Spleen (tissue), 11 donors: ENCODE data around the gene STAT2. TPM values are rescaled to one million over a fixed set of nuclear protein-coding genes. Genes with fewer than 3 reads are reported as not detected.
"Not testable (repeated sequence)": the region's sequence is repeated elsewhere in the genome, so short reads cannot be mapped to it uniquely, and the experiment has no call there.

Source experiments
- DNase-seq: peaks from one replicate; pipeline ENCODE4 v3.0.0-alpha.2; 2020
- H3K27ac ChIP-seq, 8 donors: fragments of 200-600 bp; sonication (generic) in 7 of 8; 1 replicate in 4 of 8; 2 replicates in 4 of 8; pipeline versions ENCODE4 v1.5.0 to v1.8.0; 2016 to 2021; ENCODE audit warnings: inconsistent platforms in 4 of 8, mild to moderate bottlenecking in 4 of 8, moderate library complexity in 1 of 8
- H3K27me3 ChIP-seq, 7 donors: fragments of 200-600 bp; sonication (generic) in 6 of 7; replicated peaks in 1 of 7; 1 replicate in 4 of 7; 2 replicates in 3 of 7; pipeline versions ENCODE4 v1.5.0 to v1.8.0; 2016 to 2021; ENCODE audit warnings: inconsistent platforms in 3 of 7, mild to moderate bottlenecking in 1 of 7
- H3K36me3 ChIP-seq, 6 donors: fragments of 200-600 bp; sonication (generic) in 5 of 6; 1 replicate in 4 of 6; 2 replicates in 2 of 6; pipeline versions ENCODE4 v1.5.0 to v1.8.0; 2016 to 2021; ENCODE audit warnings: inconsistent platforms in 2 of 6
- H3K4me1 ChIP-seq, 6 donors: fragments of 200-600 bp; sonication (generic) in 5 of 6; 1 replicate in 3 of 6; 2 replicates in 3 of 6; pipeline versions ENCODE4 v1.5.0 to v1.8.0; 2016 to 2021; ENCODE audit warnings: inconsistent platforms in 3 of 6
- H3K4me3 ChIP-seq, 8 donors: fragments of 200-600 bp; sonication (generic) in 7 of 8; 1 replicate in 4 of 8; 2 replicates in 4 of 8; pipeline versions ENCODE4 v1.5.0 to v1.8.0; 2016 to 2021; ENCODE audit warnings: inconsistent platforms in 4 of 8, mild to moderate bottlenecking in 4 of 8, moderate library complexity in 2 of 8
- H3K9me3 ChIP-seq, 8 donors: fragments of 200-600 bp; sonication (generic) in 7 of 8; 1 replicate in 4 of 8; 2 replicates in 4 of 8; pipeline versions ENCODE4 v1.5.0 to v1.8.0; 2016 to 2021; ENCODE audit warnings: inconsistent platforms in 4 of 8
- POLR2A ChIP-seq, 3 donors: fragments of 450-650 bp; IDR thresholded peaks; one replicate each; pipeline ENCODE4 v1.5.1; 2017; ENCODE audit warnings: antibody characterized with exemption in 3 of 3, mild to moderate bottlenecking in 1 of 3
- POLR2AphosphoS5 ChIP-seq, 3 donors: sonication (generic); formaldehyde crosslinking; IDR thresholded peaks; one replicate each; pipeline ENCODE4 v1.5.1; 2017; ENCODE audit warnings: antibody characterized with exemption in 3 of 3
- WGBS, 5 donors: extraction: QIAGEN DNeasy Blood & Tissue Kit in 3 of 5; methylation state at CpG; one replicate each; pipeline versions ENCODE4 v1.1.5 to v1.1.7; 2013 to 2018; 5-methylcytosine and 5-hydroxymethylcytosine counted together
- intact Hi-C: fragments of 100-400 bp; cut with DNase I; formaldehyde crosslinking; loops from one replicate; pipeline ENCODE4 v1.15.0; 2023; ENCODE audit warnings: low total_unique reads
- polyA plus RNA-seq, 3 donors: library from polyadenylated mRNA; stranded (reverse); fragments of 200-250 nt; gene quantifications; one replicate each; pipeline ENCODE4 v1.2.1, GENCODE V29; 2013
- total RNA-seq, 7 donors: library from RNA; depleted of rRNA in 3 of 7; stranded (reverse); fragments of >200 nt in 3 of 7; fragmentation: NEBNext Ultra II Directional in 4 of 7; extraction: Animal tissue kit (Norgen Biotek cat#: 25700) in 4 of 7; gene quantifications; one replicate each; pipeline versions ENCODE4 v1.1.0 to v1.2.1, GENCODE V29; 2016 to 2021
- TF ChIP-seq, protein P1 (sequence below), 11 experiments: fragments of 200-600 bp in 7 of 11; fragments of 450-650 bp in 4 of 11; sonication (generic) in 4 of 11; IDR thresholded peaks in 8 of 11; conservative IDR thresholded peaks in 3 of 11; 1 replicate in 7 of 11; 2 replicates in 4 of 11; pipeline versions ENCODE4 v1.4.0 to v1.8.0; 2016 to 2021; ENCODE audit warnings: antibody characterized with exemption in 11 of 11, inconsistent platforms in 4 of 11, mild to moderate bottlenecking in 1 of 11
- donor health status: healthy with polysubstance abuse.
- donor health status: DM: no; HTN: no; CAD: no; lungs with moderate emphysema.
- donor health status: DM: no; HTN: no; CAD: no.
- donor health status: Bipolar disorder and iron deficiency.
- donor health status: healthy.
- donor health status: DM: no; HTN: no; CAD: no.
- donor health status: DM: yes; HTN: yes; CAD: no.

STAT2 gene
- total and polyA plus RNA-seq, 10 donors = 41.5 to 262 (median 230) TPM

DNA sequence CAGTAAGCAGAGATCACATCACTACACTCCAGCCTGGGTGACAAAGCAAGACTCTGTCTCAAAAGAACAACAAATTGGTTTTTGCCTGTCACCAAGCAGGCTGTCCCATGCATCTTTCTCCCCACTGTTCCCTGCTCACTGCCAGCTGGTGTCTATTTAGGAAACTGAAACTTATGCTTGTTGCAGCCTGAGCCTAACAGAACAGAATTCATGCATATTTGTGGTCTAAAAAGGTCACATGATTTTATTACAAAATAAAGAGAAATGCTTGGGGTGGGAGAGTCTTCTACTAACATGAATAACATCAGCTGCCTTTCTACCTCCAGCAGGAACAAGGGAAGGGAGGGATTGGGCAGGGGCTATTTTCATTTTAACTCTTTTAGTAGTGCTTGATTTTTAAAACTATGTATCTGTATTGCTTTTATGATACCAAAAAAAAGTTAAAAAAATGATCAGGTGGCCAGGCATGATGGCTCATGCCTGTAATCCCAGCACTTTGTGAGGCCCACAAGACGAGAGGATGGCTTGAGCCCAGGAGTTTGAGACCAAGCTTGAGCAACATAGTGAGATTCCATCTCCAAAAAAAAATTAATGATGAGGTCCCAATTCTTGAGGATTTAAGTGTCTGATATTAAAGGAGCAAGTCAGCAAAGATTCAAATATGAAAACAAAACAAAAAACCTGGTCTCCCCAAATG lies 923 bp downstream of the STAT2 start:
- intact Hi-C loops = no loop called here
- H3K9me3 ChIP-seq = no peaks in the 10 kb centered on the region
- TF ChIP-seq POLR2A (IDR thresholded peaks at IDR 0.05) (no peak), POLR2AphosphoS5 (IDR thresholded peaks at IDR 0.05) (peak in 1 of 3 donors; percentile 61)
- TF ChIP-seq, protein P1, sequence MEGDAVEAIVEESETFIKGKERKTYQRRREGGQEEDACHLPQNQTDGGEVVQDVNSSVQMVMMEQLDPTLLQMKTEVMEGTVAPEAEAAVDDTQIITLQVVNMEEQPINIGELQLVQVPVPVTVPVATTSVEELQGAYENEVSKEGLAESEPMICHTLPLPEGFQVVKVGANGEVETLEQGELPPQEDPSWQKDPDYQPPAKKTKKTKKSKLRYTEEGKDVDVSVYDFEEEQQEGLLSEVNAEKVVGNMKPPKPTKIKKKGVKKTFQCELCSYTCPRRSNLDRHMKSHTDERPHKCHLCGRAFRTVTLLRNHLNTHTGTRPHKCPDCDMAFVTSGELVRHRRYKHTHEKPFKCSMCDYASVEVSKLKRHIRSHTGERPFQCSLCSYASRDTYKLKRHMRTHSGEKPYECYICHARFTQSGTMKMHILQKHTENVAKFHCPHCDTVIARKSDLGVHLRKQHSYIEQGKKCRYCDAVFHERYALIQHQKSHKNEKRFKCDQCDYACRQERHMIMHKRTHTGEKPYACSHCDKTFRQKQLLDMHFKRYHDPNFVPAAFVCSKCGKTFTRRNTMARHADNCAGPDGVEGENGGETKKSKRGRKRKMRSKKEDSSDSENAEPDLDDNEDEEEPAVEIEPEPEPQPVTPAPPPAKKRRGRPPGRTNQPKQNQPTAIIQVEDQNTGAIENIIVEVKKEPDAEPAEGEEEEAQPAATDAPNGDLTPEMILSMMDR (IDR thresholded peaks at IDR 0.05 in 8 of 11, conservative IDR thresholded peaks at IDR 0.05 in 3 of 11) = no peak
- no peaks in the 10 kb centered on the region for H3K27me3 ChIP-seq
- peak; percentile 28 for DNase-seq
- H3K4me3 ChIP-seq = peak overlapping the region; percentile 60 to 86 (median 72)
- H3K27ac ChIP-seq = peak overlapping the region; percentile 85 to 95 (median 92)
- peaks cover 13 to 50% (median 32%) of the 10 kb centered on the region in 6 donors for H3K4me1 ChIP-seq
- H3K36me3 ChIP-seq = peaks cover 0 to 38% (median 23%) of the 10 kb centered on the region in 6 donors
- WGBS, 5 donors = 3 to 18% (median 7%) methylated on average over 1 of the region's 1 CpG

DNA sequence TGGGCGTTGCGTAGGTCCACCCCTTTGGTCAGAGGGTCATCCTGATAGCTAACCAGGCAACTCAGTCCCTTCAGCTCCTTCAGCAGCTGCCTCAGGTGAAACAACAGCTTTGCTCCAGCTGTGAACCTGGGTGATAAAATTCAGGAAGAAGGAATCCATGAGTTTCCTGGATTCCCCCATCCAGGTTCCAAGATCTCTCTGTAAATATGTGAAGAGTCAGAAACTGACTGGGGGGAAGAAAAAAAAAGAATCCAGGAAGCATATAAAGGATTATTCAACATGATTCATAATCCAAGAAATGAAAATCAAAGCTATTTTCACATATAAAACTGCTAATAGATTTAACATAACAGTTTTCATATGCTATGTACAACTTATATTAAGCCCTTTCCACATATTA lies 8.6 kb downstream of the STAT2 start:
- Histone ChIP-seq H3K36me3 (peaks cover 19 to 100% (median 99%) of the 10 kb centered on the region in 6 donors), H3K9me3 (no peaks in the 10 kb centered on the region), H3K27me3 (no peaks in the 10 kb centered on the region), H3K27ac (no peak overlapping the region), H3K4me1 (peaks cover 0 to 4% (median 0%) of the 10 kb centered on the region in 6 donors), H3K4me3 (no peak overlapping the region)
- 88 to 100% (median 97%) methylated on average over 2 of the region's 2 CpGs for WGBS, 5 donors
- TF ChIP-seq, protein P1 (IDR thresholded peaks at IDR 0.05 in 8 of 11, conservative IDR thresholded peaks at IDR 0.05 in 3 of 11) = no peak
- no peak for TF ChIP-seq POLR2AphosphoS5 (IDR thresholded peaks at IDR 0.05)
- no peak for TF ChIP-seq POLR2A (IDR thresholded peaks at IDR 0.05)
- intact Hi-C loops = no loop called here
- no peak for DNase-seq

GRCh38 chr12:56350662-56351061 lies 9.2 kb downstream of the STAT2 start:
- WGBS, 5 donors = 79 to 95% (median 85%) methylated on average over 2 of the region's 2 CpGs
- no peak for TF ChIP-seq POLR2A (IDR thresholded peaks at IDR 0.05)
- no peak for TF ChIP-seq POLR2AphosphoS5 (IDR thresholded peaks at IDR 0.05)
- TF ChIP-seq, protein P1 (IDR thresholded peaks at IDR 0.05 in 8 of 11, conservative IDR thresholded peaks at IDR 0.05 in 3 of 11) = no peak
- no peak overlapping the region for H3K27ac ChIP-seq
- H3K9me3 ChIP-seq = no peaks in the 10 kb centered on the region
- H3K36me3 ChIP-seq = peaks cover 19 to 100% (median 99%) of the 10 kb centered on the region in 6 donors
- H3K27me3 ChIP-seq = no peaks in the 10 kb centered on the region
- H3K4me1 ChIP-seq = no peaks in the 10 kb centered on the region
- no peak overlapping the region for H3K4me3 ChIP-seq
- peak; percentile 19 for DNase-seq
- intact Hi-C loops = no loop called here

- H3K27ac ChIP-seq = no peak overlapping the region
- H3K9me3 ChIP-seq = no peaks in the 10 kb centered on the region
- H3K36me3 ChIP-seq = peaks cover 19 to 100% (median 97%) of the 10 kb centered on the region in 6 donors
- WGBS, 5 donors = 88 to 96% (median 95%) methylated on average over 4 to 5 of the region's 5 CpGs
- no peak overlapping the region for H3K4me3 ChIP-seq
- no peaks in the 10 kb centered on the region for H3K27me3 ChIP-seq
- TF ChIP-seq, protein P1 (IDR thresholded peaks at IDR 0.05 in 8 of 11, conservative IDR thresholded peaks at IDR 0.05 in 3 of 11) = no peak
- TF ChIP-seq POLR2AphosphoS5 (IDR thresholded peaks at IDR 0.05) = no peak
- no peak for TF ChIP-seq POLR2A (IDR thresholded peaks at IDR 0.05)
- intact Hi-C loops = no loop called here
- no peaks in the 10 kb centered on the region for H3K4me1 ChIP-seq
- DNase-seq = peak; percentile 24
Measured at GRCh38 chr12:56348776-56349175, 11.1 kb downstream of the STAT2 start.

GRCh38 chr12:56347255-56347654 lies 12.7 kb downstream of the STAT2 start:
- H3K4me3 ChIP-seq, H3K27me3 ChIP-seq, H3K9me3 ChIP-seq, intact Hi-C loops, H3K27ac ChIP-seq, DNase-seq, H3K4me1 ChIP-seq: not testable (repeated sequence)
- 77 to 98% (median 84%) methylated on average over 9 of the region's 9 CpGs for WGBS, 5 donors
- peaks cover 19 to 100% (median 97%) of the 10 kb centered on the region in 6 donors for H3K36me3 ChIP-seq
